HEK293 (cell line): ENCODE measurements around the gene PLAGL1.

ENCODE experiments used
- PRDM6 ChIP-seq: fragments of 450-650 bp; formaldehyde crosslinking; IDR thresholded peaks from 2 replicates; pipeline ENCODE4 v1.5.1; 2017; ENCODE audit warnings: missing biosample characterization, missing genetic modification characterization
- YY1 ChIP-seq: fragments of 450-650 bp; formaldehyde crosslinking; IDR thresholded peaks from 2 replicates; pipeline ENCODE4 v1.5.1; 2018; ENCODE audit warnings: missing biosample characterization, missing genetic modification characterization
- ZNF350 ChIP-seq: fragments of 450-650 bp; formaldehyde crosslinking; IDR thresholded peaks from 2 replicates; pipeline ENCODE4 v1.5.0; 2017; ENCODE audit warnings: missing biosample characterization, mild to moderate bottlenecking, missing genetic modification characterization
- ZNF362 ChIP-seq: fragments of 450-650 bp; formaldehyde crosslinking; IDR thresholded peaks from 2 replicates; pipeline ENCODE4 v1.5.1; 2016; ENCODE audit warnings: missing biosample characterization, missing genetic modification characterization
- ZNF449 ChIP-seq: fragments of 450-650 bp; formaldehyde crosslinking; IDR thresholded peaks from 2 replicates; pipeline ENCODE4 v1.5.1; 2017; ENCODE audit warnings: missing biosample characterization, mild to moderate bottlenecking, missing genetic modification characterization, moderate library complexity
- ZNF501 ChIP-seq: fragments of 450-650 bp; formaldehyde crosslinking; IDR thresholded peaks from 2 replicates; pipeline ENCODE4 v1.5.1; 2016; ENCODE audit warnings: missing biosample characterization, missing genetic modification characterization
- ZNF639 ChIP-seq: fragments of 450-650 bp; formaldehyde crosslinking; IDR thresholded peaks from 2 replicates; pipeline ENCODE4 v1.5.1; 2016; ENCODE audit warnings: missing biosample characterization, missing genetic modification characterization
- ZNF677 ChIP-seq: fragments of 450-650 bp; IDR thresholded peaks from 2 replicates; pipeline ENCODE4 v1.5.0; 2018; ENCODE audit warnings: missing biosample characterization, mild to moderate bottlenecking, missing genetic modification characterization, moderate library complexity
- ZNF701 ChIP-seq: fragments of 450-650 bp; formaldehyde crosslinking; IDR thresholded peaks from 2 replicates; pipeline ENCODE4 v1.5.1; 2016; ENCODE audit warnings: missing biosample characterization, missing genetic modification characterization
- ZNF747 ChIP-seq: fragments of 450-650 bp; formaldehyde crosslinking; IDR thresholded peaks from 2 replicates; pipeline ENCODE4 v1.5.1; 2016; ENCODE audit warnings: missing biosample characterization, missing genetic modification characterization
- TF ChIP-seq, protein P1 (sequence below): fragments of 450-650 bp; formaldehyde crosslinking; IDR thresholded peaks from 2 replicates; pipeline ENCODE4 v1.5.1; 2016; ENCODE audit warnings: missing biosample characterization, missing genetic modification characterization

- TF ChIP-seq ZNF701 (tag by site-specific recombination) (no peak), ZNF677 (no peak), ZNF639 (tag by site-specific recombination) (no peak), ZNF350 (tag by site-specific recombination) (no peak), ZNF747 (tag by site-specific recombination) (no peak), YY1 (tag by site-specific recombination) (no peak), PRDM6 (no peak), ZNF449 (tag by site-specific recombination) (no peak), ZNF501 (tag by site-specific recombination) (no peak), ZNF362 (tag by site-specific recombination) (no peak)
- TF ChIP-seq, protein P1, sequence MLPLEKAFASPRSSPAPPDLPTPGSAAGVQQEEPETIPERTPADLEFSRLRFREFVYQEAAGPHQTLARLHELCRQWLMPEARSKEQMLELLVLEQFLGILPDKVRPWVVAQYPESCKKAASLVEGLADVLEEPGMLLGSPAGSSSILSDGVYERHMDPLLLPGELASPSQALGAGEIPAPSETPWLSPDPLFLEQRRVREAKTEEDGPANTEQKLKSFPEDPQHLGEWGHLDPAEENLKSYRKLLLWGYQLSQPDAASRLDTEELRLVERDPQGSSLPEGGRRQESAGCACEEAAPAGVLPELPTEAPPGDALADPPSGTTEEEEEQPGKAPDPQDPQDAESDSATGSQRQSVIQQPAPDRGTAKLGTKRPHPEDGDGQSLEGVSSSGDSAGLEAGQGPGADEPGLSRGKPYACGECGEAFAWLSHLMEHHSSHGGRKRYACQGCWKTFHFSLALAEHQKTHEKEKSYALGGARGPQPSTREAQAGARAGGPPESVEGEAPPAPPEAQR = no peak
These were observed 105.2 kb downstream of the PLAGL1 start for GRCh38 chr6:143902827-143903226.
